NCI-H187 (cell line): ENCODE measurements around the gene ATP8A2.
A peak's percentile ranks its signal among the peaks of the same experiment; 100 is the strongest.
"Not testable (repeated sequence)": the region's sequence is repeated elsewhere in the genome, so short reads cannot be mapped to it uniquely, and the experiment has no call there.

Experiments used
- DNase-seq, 2 experiments: peaks; one replicate each; lab custom pipeline; 2025; lab: John Stamatoyannopoulos, UW

ATP8A2 gene

DNA sequence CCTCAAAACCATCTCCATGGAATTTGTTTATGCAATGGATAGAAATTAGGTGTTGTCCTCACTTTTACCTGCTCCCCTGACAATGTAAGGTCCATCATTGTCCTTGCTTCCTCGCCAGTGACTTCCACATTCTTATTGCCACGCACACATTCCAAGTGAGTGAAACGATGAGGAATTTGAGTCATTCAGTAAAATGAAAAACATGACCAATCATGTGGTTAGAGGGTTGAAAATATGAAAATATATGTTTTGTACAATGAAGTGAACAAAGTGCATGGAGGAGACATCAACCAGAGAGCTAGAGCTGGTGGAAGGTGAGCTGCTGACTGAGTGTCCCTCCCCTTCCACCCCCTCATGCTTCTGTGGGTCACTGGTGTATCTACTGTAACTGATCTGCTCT, 91.7 kb downstream of the ATP8A2 start:
- DNase-seq = no peak

DNA sequence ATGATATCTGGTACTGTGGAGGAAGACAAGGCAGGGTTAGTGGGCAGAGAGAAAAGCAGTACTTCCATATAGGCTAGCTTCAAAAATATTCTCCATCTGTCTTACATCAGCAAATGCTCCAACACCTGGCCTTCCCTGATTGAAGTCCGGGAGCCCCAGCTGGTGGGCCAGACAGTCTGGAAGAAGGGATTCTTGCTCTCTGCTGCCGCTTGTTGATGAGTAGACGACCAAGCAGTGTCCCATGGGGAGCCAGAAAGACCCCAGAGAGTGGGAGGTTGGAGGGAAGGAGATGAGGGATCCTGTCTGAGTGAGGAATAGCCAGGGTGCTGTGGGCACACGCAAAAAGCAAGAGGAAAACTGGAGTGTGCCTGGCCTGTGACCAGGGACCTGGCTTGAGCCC, 95.1 kb downstream of the ATP8A2 start:
- DNase-seq = no peak

DNA sequence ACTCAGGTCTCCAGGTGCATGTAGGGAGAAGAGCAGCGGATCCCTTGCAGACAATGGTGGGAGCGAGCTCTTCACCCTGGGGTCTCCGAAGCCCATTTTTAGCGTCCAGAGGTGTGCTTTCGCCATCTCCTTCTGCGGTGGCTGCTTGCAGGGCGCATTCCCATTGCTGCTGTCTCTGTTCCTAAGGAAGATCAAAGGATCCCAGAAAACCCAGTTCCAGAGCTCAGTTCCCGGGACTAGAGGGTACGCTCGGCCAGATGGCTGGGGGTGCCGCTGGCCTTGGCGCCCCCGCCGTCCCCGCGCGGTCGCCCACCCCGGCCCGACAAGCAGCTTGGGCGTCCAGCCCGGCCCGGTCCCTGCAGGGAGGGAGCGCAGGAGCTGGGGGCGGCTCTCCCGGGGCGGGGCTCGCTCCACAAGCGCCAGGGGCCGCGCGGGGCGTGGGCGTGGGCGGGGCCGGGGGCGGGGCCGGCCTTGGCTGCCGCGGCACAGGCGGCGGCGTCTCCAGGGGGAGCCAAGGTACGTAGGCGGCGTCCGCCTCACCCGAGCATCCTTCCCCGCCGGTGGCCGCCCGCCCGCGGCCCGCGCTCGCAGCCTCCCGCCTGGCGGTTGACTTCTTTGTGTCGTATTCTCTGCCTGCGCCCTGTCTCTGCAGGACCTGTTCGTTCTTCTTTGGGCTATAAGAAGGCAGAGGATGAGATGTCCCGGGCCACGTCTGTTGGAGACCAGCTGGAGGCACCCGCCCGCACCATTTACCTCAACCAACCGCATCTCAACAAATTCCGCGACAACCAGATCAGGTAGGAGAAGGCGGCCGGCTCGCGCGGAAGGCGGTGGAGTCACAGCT, 96.8 kb downstream of the ATP8A2 start:
- DNase-seq = no peak

DNA sequence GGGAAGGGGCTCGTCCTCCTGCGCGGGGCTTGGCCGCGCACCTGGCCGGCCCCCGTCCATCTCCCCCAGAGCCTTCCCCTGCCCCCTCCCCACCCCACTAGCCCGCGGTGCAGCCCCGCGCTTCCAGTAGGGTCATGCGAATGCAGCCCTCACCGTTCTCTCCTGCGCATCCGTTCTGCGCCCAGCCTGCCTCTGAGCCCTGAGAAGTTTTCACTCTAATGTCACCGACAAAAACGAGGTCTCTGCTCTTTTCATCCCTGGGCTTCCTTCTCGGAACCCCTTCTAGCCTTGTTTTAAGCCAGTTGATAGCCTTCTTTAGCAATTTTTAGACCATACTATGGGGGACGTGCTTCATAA, 97.4 kb downstream of the ATP8A2 start:
- no peak for DNase-seq

DNA sequence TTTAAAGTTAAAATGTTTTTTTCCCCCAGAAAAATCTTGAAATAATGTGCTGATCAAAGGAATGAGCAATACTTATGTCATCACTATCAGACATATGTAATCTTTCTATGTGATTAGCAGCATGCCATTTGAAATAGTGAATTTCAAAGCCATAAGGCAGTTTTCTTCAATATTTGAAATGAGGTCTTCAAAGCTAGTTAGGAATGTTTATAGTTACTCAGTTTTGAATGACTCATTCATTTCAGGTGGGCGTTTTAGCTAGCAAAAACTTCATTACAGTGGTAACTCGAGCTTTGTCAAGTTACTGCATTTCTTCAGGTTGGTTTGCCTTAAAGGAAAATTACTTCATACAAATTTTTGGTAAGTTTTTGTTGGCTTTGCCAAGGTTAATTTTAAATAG, 102.1 kb downstream of the ATP8A2 start:
- no peak for DNase-seq

DNA sequence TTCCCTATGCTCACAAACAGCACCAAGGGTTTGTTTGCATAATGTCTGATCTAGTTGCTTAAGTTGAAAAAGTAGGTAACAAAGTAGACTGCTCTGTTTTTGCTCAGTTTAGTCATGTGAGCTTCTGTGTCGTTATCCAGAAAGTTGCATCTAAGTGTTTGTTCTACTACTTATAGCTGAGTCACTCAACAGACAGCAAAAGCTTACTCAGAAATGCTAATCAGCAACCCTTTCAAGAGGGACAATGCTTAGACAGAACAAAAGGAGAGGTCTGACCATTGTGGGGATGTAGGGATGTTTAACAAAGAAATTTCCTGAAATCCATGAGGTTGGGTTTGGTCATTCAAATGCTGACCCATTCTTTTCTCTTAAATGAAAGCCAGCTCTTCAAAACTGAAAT, 106.4 kb downstream of the ATP8A2 start:
- no peak for DNase-seq

DNA sequence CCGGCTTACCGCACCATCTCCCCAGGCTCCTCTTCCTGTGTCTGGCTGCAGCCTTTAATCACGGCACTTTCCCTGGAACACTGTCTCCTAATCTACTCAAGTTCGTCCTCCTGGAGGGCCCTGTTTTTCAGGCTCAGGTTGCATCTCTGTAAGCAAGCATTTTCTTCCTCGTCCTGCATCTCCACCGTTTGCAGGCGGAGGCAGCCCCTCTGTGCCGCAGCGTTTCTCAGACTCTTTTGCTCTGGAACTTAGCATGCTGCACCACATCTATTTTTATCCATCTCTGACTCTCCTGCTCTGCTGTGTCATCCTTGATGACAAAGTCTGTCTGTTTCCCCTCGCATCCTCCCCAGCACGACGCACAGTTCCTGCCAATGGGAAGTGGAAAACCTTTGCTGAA, 117.5 kb downstream of the ATP8A2 start:
- DNase-seq = peak; percentile 46 to 52

DNA sequence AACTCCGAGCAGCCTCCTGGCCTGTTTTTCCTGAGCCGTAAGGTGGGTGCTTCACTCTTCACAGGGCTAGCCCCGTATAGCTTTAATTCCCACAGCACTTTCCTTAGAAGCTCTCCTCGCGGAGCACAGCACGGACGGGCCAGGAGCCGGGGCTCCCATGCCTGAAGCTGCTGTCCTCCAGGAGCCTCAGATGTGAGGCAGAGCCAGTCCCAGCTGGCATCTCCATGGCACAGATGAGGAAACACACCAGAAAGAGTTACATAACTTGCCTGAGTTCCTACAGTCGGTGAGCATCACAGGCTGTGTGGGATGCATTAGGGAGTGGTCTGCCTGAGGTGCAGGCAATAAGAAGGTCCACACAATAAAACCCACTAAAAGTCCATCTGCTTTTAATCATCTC, 118.5 kb downstream of the ATP8A2 start:
- DNase-seq = no peak

DNA sequence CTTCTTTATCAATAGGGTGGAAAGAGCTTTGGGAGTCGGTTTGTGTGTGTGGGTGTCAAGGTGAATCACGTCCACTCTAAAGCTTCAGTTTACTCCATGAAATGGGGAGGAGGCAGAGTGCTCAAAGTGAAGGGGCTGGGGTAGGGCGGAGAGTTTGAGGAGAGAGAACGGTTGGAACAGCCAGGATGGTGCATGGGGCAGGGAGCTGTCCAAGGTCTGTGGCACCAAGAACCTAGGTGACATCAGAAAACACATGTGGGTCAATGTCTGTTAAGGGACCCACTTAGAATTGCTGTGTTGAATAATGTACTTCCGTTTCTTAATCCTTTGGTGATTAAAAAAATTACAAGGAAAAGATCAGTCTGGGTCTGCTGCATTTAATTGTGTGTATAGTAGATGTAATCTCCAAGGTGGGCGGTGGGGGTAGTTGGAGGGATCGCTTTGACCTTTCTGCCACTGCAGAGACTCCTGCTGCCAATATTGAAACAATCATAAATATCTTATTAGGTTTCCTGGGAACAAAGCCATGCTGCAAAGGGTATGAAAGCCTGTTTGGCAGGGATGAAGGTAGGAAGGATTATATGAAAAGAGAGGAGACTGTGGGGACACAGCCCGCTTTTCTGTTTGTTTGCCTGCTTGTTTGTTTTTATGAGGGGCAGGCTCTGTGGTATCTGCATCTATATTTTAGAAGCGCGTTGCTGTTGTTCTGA, 122.3 kb downstream of the ATP8A2 start:
- DNase-seq = peak in 1 of 2 experiments; percentile 9

DNA sequence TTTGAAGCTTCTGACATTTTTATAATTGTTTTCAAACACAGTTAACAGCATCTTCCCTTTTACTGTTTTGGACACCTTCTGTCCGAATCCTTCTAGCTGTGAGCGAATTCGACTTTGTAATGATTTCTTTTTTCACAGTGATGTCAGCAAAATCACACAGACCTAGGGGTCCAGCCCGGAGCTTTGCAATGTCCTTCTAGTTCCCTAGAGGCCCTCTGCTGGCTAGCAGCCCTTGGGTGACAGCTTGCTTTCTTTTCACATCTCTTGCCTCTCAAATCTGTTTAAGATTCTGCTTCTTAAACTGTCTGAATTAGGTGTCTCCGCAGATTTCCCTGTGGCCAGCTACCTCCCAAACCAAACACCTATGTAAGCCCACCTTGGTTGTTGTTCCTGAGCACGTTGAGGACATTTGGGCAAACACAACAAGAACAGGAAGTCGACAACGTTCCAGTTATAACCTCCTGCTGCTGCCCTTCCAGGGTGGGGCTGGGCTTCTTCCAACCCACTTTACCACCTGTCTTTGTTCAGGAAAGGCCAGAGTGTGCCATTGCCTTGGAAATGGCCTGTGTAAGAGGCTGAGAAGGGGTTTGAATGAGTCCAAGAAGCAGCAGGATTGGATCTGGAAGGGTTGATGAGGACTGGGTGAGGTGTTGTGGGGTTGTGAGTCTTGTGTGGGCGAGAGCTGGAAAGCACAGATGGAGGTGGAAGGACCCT, 123.1 kb downstream of the ATP8A2 start:
- peak; percentile 46 to 54 for DNase-seq

DNA sequence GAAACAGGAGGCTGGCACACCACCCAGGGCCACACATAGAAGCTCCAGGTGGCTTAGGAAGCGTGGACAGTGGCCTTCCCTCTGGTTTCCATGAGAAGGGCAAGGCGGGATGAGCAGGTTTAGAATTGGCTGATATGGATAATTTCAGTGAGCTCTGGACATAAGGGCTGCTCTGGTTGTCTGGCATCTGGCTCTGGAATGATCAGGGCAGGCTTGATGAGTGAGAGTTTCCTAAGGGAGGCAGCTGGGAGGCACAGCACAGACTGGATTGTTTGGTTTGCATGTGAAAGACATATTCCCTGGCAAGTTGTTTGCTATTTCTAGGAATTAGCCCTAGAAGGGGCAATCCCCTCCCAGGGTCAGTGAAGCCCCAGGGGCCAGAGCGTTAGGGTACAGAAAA, 129.5 kb downstream of the ATP8A2 start:
- no peak for DNase-seq

DNA sequence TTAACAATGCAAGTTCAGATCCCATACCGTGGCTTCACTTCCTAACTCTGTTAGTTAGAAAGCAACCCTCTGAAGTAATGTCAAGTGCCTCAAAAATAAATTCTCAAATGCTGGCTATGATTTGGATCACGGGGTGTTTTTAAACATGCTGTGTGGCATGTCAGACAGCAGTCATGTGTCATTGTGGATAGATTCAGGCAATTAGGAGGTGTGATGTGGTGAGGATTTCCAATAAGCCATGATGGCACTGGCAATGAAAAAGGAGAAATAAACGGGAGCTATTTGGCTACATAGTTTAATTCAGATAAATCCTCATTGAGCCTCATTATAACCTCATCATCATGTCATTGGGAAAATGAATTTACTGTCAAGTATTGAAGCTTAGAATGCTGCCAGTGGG, 130.3 kb downstream of the ATP8A2 start:
- DNase-seq = no peak

DNA sequence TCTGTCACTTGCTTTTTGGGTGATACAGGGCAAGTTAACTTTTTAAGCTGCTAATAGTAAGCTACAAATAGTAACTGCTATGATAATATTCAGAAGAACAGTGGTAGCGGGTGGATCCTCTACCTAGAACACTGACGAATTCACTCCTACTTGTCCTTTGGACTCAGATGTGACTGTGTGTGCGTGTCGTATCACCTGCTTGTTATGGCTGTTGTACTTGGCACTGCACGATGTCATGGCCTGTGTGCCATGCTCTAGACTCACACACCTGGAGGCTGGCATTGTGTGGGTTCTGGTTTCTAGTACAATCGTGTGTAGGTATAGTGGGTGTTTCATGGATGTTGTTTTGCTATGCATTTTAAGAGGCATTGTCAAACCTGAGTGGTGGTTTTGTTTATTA, 130.8 kb downstream of the ATP8A2 start:
- no peak for DNase-seq

DNA sequence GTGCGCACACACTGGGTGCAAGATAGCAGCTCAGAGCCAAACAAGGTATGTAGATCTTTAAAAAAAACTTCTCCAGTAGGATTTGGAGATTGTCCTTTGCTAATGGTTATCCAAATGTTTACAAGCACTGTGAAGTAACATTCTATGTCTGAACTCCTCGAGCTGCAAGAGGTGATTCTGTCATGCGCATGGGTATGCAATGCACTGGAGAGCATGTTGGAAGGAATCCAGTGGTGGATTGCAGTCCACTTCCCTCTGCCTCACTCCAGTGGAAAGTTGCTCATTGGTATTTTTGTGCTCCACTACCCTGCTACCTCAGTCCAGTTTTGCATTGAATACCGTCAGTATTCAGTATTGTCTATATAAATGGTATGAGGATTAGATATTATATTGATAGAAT, 132.1 kb downstream of the ATP8A2 start:
- no peak for DNase-seq

DNA sequence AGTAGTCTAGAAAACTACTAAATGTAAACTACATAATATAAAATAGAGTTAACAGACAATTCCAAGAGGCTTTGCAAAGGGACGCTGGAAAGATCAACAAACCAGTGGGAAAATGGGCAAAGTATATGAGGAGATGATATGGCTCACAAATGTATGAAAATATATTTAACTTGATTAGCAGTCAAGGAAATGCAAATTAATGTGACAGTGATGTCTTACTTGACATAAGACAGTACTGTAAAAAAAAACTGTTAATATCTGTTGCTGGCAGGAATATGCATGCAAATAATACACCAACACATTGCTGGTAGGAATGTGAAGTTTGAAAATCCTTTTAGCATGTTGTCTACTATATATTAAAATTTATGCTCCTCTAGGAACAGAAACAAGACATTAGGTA, 136.1 kb downstream of the ATP8A2 start:
- DNase-seq = no peak

DNA sequence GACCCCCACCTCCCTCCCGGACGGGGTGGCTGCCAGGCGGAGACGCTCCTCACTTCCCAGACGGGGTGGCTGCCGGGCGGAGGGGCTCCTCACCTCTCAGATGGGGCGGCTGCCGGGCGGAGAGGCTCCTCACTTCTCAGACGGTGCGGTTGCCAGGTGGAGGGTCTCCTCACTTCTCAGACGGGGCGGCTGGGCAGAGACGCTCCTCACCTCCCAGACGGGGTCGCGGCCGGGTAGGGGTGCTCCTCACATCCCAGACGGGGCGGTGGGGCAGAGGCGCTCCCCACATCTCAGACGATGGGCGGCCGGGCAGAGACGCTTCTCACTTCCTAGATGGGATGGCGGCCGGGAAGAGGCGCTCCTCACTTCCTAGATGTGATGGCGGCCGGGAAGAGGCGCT, 141.3 kb downstream of the ATP8A2 start:
- not testable (repeated sequence) for DNase-seq

DNA sequence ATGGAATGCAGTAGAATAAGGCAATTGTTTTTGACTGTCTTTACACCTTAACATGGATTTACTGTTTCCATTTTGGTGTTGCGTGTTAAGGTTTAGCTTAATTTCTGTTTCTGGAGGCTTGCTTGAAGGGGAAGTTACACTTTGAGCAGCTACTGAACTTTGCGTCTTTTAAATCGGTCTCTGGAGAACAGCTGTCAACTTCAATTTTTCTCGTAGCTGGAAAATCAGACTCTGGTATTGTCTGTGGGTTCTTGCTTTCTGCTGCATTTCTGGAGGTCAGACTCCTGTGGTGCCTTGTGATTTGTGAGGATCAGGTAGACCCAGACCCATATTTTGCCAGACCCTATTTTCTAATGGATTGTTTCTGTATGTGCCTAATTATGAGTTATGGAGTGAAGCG, 146.7 kb downstream of the ATP8A2 start:
- no peak for DNase-seq

DNA sequence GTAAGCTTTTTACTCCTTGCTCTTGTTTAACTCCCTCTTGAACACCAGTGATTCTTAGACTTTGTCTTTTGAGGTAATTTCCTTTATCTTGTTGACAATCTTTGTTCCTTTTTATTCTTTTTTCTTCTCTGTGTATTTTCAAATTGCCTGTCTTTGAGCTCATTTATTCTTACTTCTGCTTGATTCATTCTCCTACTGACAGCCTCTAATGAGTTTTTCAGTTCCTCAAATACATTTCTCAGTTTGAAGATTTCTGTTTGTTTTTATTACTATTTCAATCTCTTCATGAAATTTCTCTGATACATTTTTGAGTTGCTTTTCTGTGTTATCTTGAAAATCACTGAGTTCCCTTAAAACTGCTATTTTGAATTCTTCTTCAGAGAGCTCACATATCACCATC, 154.1 kb downstream of the ATP8A2 start:
- DNase-seq = no peak

DNA sequence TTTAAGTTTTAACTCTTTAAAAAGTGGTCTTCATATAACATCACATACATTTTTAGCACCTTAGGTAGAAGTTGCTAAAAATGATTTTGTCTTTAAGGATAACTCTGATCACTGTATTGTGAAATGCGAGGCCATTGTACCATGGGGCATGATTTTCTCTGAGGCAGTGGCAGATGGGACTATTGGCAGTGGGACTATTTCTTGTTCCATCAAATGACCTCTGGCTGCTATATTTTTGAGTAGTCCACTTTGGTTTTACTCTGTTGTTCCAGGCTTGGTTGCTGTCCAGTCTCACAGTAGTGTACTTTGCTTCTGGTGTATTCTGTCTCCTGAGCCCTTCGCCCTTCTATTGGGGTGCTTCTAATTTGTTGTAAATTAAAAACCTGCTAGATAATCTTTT, 156.5 kb downstream of the ATP8A2 start:
- no peak for DNase-seq

DNA sequence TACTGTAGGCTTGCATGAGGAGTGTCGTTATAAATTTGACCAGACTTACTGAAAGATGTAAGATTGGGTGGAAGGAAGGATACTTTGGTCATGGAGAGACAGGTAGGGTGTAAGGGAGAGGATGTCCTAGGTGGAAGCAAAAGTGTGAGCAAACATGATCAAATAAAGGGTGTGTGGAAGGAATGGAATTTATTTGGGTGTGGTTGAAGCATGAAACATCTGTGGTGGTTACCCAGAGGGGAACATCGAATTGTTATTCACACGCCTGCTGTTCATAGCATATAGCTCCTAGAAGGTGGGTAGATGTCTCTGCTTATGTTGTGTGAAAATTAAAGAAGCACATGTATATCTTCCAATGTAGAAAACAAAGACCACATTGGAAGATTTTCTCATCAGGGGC, 157.7 kb downstream of the ATP8A2 start:
- DNase-seq = no peak

DNA sequence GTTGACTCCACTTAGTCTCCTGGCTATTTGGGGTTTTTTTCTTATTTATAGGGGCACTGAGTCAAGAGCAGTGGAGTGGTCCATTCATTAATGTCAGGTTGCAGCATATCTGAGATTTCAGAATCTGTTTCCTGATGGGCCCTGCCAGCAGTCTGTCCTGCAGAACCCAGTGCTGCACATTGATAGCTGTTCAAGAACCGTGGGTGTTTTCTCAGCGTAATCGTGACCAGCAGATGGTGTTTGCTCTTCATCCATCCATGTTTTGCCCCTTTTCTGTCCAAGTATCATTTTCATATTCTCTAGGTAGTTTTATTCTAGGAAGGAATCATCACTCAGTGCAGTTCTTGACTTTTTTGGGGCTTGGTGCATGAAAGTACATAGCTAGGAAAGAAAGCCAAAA, 166.5 kb downstream of the ATP8A2 start:
- DNase-seq = no peak

DNA sequence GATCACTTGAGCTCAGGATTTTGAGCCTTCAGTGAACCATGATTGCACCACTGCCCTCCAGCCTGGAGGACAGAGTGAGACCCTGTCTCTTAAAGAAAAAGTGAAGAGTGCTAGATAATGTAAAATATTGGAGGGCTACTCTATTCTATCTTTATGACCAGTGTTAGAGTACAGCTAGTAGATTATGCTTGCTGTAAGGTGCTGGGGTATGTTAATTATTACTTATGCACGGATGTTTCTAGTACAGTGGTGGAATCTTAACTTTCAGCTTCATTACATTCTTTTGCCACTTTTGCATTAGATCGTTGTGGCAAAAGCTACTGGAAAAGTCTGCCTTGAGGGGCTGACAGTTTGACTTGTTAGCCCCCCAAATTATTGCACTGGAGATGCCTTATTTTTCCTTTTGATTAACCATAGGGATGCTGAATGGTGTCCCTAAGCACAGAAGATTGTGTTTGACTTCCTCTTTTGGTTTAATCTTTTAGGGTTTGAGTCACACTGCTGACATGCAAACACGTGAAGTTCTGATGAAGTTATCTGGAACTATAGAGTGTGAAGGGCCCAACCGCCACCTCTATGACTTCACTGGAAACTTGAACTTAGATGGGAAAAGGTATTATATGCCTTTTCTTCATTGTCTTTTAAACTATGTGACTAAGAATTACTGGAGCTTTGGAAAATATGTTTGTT, 169.8 kb downstream of the ATP8A2 start:
- DNase-seq = no peak
